Immature natural killer cell (primary cell): ENCODE results near the gene SORT1. TPM values are rescaled to one million over a fixed set of nuclear protein-coding genes. Genes with fewer than 3 reads are reported as not detected.
"Not testable (repeated sequence)": the region's sequence is repeated elsewhere in the genome, so short reads cannot be mapped to it uniquely, and the experiment has no call there.

Source experiments
- DNase-seq, 3 donors: peaks; one replicate each; pipeline ENCODE4 v3.0.0; 2022; ENCODE audit warnings: mixed read lengths in 1 of 3
- H3K27ac Mint-ChIP-seq, 6 donors: one replicate each; pipeline ENCODE4 v1.8.0; 2020; ENCODE audit warnings: mixed read lengths in 6 of 6, mild to moderate bottlenecking in 5 of 6, inconsistent platforms in 4 of 6, moderate library complexity in 3 of 6
- H3K27me3 Mint-ChIP-seq, 3 donors: one replicate each; pipeline ENCODE4 v1.8.0; 2020 to 2021; ENCODE audit warnings: low read depth in 3 of 3, mild to moderate bottlenecking in 3 of 3, mixed read lengths in 3 of 3, moderate library complexity in 3 of 3, inconsistent platforms in 1 of 3
- H3K36me3 Mint-ChIP-seq, 3 donors: one replicate each; pipeline ENCODE4 v1.8.0; 2020; ENCODE audit warnings: mixed read lengths in 3 of 3, inconsistent platforms in 2 of 3, mild to moderate bottlenecking in 2 of 3
- H3K4me1 Mint-ChIP-seq, 2 donors: one replicate each; pipeline ENCODE4 v1.8.0; 2020; ENCODE audit warnings: inconsistent platforms in 2 of 2, mild to moderate bottlenecking in 2 of 2, mixed read lengths in 2 of 2, moderate library complexity in 1 of 2
- H3K4me3 Mint-ChIP-seq, 5 donors: one replicate each; pipeline ENCODE4 v1.8.0; 2020; ENCODE audit warnings: mild to moderate bottlenecking in 5 of 5, mixed read lengths in 5 of 5, inconsistent platforms in 3 of 5, moderate library complexity in 3 of 5
- H3K9me3 Mint-ChIP-seq, 6 donors: one replicate each; pipeline ENCODE4 v1.8.0; 2020; ENCODE audit warnings: mild to moderate bottlenecking in 6 of 6, mixed read lengths in 6 of 6, inconsistent platforms in 4 of 6, moderate library complexity in 3 of 6
- polyA plus RNA-seq, 3 donors: library from polyadenylated mRNA; unstranded; fragments of 300-500 nt; fragmentation: Illumina TruSeq; gene quantifications; one replicate each; pipeline ENCODE4 v1.2.3, GENCODE V29; 2021

SORT1 gene
- polyA plus RNA-seq, 3 donors from 2014 or later, result 0.54 to 1.6 TPM; not detected in 1

DNA sequence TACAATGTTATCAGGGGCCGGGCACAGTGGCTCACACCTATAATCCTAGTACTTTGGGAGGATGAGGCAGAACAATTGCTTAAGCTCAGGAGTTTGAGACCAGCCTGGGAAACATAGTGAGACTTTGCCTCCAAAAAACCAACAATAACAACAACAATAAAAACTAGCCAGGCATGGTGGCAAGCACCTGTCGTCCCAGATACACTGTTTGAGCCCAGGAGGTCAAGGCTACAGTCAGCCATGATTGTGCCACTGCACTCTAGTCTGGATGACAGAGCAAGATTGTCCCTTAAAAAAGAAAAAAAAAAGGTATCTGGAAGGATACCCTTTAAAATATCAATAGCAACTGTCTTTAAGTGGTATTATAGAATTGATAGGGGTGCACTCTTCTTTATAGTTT lies 16.1 kb downstream of the SORT1 start:
- H3K27ac Mint-ChIP-seq, result no peak overlapping the region
- no peak for DNase-seq
- H3K27me3 Mint-ChIP-seq, result peaks cover 0 to 2% (median 0%) of the 10 kb centered on the region in 3 donors
- no peaks in the 10 kb centered on the region for H3K9me3 Mint-ChIP-seq
- no peak overlapping the region for H3K4me3 Mint-ChIP-seq
- H3K36me3 Mint-ChIP-seq, result no peaks in the 10 kb centered on the region
- H3K4me1 Mint-ChIP-seq, result no peaks in the 10 kb centered on the region

DNA sequence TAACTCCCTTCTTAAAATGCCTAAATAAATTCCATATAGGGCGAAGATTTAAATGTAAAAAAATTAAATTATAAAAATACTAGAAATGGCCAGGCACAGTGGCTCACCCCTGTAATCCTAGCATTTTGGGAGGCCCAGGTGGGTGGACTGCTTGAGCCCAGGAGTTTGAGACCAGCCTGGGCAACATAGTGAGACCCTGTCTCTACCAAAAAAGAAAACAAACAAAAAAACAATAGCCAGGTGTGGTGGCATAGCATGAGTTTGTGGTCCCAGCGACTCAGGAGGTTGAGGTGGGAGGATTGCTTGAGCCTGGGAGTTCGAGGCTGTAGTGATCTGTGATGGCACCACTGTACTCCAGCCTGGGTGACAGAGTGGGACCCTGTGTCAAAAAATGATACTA lies 17.8 kb downstream of the SORT1 start:
- no peak for DNase-seq
- Mint-ChIP-seq H3K27ac (no peak overlapping the region), H3K4me1 (no peaks in the 10 kb centered on the region), H3K36me3 (no peaks in the 10 kb centered on the region), H3K4me3 (no peak overlapping the region), H3K9me3 (no peaks in the 10 kb centered on the region), H3K27me3 (peaks cover 0 to 3% (median 0%) of the 10 kb centered on the region in 3 donors)

DNA sequence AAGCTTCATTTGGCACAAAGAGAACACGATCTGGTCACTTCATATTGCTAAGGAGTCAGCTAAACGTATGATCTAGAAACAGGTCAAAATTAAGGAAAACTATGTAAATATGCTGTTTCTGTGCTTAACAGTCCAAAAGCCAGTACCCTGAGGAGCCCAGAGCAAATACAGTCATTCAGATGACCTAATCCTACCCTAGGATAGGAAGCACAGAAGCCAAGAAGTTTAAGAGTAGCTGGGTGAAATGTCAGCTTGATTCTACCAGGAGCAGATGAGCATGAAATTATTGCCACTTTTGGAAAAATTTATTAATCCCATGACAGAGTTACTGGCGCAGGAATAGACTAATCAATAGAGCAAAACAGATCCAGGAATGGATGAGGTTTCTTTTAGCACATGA lies 18.3 kb downstream of the SORT1 start:
- Mint-ChIP-seq H3K27ac (no peak overlapping the region), H3K27me3 (peaks cover 0 to 3% (median 0%) of the 10 kb centered on the region in 3 donors), H3K36me3 (no peaks in the 10 kb centered on the region), H3K9me3 (no peaks in the 10 kb centered on the region), H3K4me3 (no peak overlapping the region), H3K4me1 (no peaks in the 10 kb centered on the region)
- no peak for DNase-seq

DNA sequence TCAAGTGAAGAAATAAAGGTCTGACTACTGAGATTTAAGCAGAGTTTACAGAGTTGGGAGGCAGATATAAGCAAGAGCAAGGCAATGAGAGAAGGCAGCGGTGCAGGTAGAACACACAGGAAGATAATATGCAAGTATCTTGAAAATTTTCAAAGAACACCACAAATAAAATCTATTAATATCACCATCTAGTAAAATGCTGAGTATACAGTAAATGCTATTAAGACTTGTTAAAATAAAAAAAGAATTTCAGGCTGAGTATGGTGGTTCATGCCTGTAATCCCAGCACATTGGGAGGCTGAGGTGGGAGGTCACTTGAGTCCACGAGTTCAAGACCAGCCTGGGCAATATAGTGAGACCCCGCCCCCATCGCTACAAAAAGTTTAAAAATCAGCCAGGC lies 20.0 kb downstream of the SORT1 start:
- DNase-seq, result no peak
- H3K27ac Mint-ChIP-seq, result no peak overlapping the region
- peaks cover 0 to 7% (median 2%) of the 10 kb centered on the region in 3 donors for H3K27me3 Mint-ChIP-seq
- no peak overlapping the region for H3K4me3 Mint-ChIP-seq
- H3K9me3 Mint-ChIP-seq, result no peaks in the 10 kb centered on the region
- H3K36me3 Mint-ChIP-seq, result no peaks in the 10 kb centered on the region
- no peaks in the 10 kb centered on the region for H3K4me1 Mint-ChIP-seq

DNA sequence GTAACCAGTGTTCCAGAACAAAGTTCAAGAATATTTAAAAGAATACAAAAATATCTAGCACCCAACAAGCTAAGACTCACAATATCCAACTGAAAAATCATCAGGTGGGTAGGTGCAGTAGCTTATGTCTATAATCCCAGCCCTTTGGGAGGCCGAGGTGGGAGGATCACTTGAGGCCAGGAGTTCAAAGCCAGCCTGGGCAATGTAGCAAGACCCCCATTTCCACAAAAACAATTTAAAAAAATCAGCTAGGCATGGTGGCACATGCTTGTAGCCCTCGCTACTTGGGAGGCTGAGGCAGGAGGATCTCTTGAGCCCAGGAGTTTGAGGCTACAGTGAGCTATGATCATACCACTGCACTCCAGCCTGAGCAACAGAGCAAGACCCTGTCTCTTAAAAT lies 24.0 kb downstream of the SORT1 start:
- H3K9me3 Mint-ChIP-seq, H3K4me3 Mint-ChIP-seq: not testable (repeated sequence)
- H3K4me1 Mint-ChIP-seq, result peaks cover 7 to 11% of the 10 kb centered on the region in 2 donors

DNA sequence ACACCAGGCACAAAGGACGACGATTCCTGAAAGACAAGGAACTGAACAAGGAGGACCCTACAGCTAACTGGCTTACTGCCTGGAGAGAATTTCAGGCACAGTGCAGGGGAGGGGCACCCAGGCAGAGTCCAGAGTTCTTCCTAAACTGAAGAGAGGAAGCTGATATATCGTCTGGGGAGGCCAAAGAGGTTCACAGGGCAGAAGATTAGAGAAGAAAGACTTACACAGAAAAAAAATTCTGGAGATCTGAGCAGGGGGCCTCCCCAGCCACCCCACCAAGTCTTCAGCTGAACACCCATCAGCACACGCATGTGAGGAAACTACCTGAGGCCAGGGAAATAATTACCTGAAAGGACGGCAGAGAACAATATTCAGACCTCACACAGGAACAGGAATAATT lies 24.6 kb downstream of the SORT1 start:
- no peaks in the 10 kb centered on the region for H3K36me3 Mint-ChIP-seq
- no peak overlapping the region for H3K4me3 Mint-ChIP-seq
- H3K27me3 Mint-ChIP-seq, result peaks cover 0 to 8% (median 2%) of the 10 kb centered on the region in 3 donors
- DNase-seq, result no peak
- no peak overlapping the region for H3K27ac Mint-ChIP-seq
- no peaks in the 10 kb centered on the region for H3K9me3 Mint-ChIP-seq
- peaks cover 7 to 11% of the 10 kb centered on the region in 2 donors for H3K4me1 Mint-ChIP-seq

More for the DNA sequence above, 24.0 kb downstream of the SORT1 start:
- H3K36me3 Mint-ChIP-seq, H3K27me3 Mint-ChIP-seq, H3K27ac Mint-ChIP-seq, DNase-seq: not testable (repeated sequence)

DNA sequence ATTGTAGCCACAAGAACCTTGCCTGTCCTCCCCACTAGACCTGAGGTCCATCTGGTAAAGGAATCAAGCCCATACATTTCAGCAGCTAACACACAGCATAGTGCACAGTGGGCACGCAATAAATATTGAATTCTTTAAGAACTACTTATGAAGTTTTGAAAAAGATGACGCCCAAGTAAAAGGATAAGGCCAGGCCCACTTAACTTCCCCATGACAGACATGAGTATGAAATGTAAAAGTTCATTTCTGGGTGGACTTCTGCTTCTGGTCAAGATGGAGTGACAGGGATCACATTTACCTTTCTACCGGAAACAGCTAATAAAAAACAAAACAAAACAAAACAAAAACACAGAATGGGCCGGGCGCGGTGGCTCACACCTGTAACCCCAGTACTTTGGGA lies 25.4 kb downstream of the SORT1 start:
- peaks cover 7 to 11% of the 10 kb centered on the region in 2 donors for H3K4me1 Mint-ChIP-seq
- H3K36me3 Mint-ChIP-seq, result no peaks in the 10 kb centered on the region
- H3K9me3 Mint-ChIP-seq, result no peaks in the 10 kb centered on the region
- H3K27me3 Mint-ChIP-seq, result peaks cover 0 to 8% (median 2%) of the 10 kb centered on the region in 3 donors
- no peak for DNase-seq
- no peak overlapping the region for H3K4me3 Mint-ChIP-seq
- H3K27ac Mint-ChIP-seq, result no peak overlapping the region

DNA sequence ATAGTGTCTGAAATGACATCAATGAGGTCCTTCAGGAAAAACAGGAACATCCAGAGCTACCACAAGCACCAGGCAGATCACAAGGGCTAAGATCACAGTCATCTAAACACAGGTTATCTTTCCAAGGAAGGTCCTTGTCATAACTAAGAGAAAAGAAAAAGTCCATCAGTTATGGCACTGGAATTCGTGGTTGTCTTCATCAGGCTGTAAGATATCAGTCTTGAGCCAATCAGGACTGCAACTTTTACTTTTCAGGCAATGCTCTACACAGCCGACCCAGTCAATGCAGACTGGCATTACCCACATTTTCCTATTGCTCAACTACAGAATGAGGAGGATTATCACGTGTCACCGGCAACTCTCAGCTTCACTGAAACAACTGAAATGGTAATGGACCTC lies 26.4 kb downstream of the SORT1 start:
- Mint-ChIP-seq H3K4me1 (peaks cover 7 to 11% of the 10 kb centered on the region in 2 donors), H3K27ac (no peak overlapping the region), H3K4me3 (no peak overlapping the region), H3K9me3 (no peaks in the 10 kb centered on the region), H3K27me3 (peaks cover 0 to 8% (median 2%) of the 10 kb centered on the region in 3 donors), H3K36me3 (no peaks in the 10 kb centered on the region)
- no peak for DNase-seq

DNA sequence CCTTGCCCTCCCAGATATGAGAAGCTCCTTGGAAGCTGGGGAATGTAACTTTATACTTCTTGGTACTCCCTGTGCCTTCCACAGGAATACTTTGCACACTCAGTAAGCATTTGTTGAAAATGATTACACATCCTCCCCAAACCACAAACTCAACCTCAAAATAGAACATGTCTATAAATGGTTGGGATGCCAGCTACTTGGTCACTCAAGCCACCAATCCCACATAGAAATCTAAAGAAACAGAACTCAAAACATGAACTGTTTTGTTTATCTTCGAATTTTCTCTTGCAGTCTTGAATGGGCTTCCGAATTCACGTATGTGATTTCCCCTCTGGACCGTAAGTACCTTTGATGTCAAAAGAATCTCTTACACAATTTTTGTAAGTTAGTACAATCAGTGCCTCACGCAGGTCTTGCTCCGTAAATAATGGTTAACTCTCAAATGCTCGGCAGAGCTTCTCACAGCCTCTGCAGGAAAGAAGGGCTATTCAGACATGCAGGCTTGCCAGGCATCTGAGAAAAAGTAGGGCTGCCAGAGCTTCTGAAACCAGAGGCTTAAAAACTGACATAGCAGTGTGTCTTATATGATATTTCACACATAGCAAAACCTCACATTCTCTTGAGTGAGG lies 26.9 kb downstream of the SORT1 start:
- Mint-ChIP-seq H3K4me1 (peaks cover 7 to 11% of the 10 kb centered on the region in 2 donors), H3K9me3 (no peaks in the 10 kb centered on the region), H3K36me3 (no peaks in the 10 kb centered on the region), H3K27me3 (peaks cover 0 to 8% (median 2%) of the 10 kb centered on the region in 3 donors), H3K27ac (no peak overlapping the region), H3K4me3 (no peak overlapping the region)
- no peak for DNase-seq

DNA sequence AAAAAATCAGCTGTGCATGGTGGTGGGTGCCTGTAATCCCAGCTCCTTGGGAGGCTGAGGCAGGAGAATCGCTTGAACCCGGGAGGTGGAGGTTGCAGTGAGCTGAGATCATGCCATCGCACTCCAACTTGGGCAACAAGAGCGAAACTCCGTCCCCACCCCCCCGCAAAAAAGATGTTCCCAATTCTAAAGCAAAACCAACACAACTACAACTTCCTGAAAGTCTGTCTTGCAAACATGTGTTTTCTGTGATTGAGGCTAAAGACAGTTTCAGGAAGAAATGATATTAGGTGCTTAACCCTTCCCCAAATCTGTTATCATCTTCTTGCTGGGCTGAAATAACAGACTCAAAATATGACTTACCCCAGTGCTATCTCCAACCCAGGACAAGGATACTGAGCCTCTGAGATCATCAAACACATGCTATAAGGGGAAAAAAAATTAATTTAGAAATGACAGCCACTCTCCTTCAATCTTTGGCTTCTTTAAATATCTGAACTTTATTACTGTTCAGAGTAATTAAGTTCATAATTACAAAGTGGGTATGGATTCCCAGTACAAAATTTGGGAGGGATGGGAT lies 28.5 kb downstream of the SORT1 start:
- Mint-ChIP-seq H3K36me3 (no peaks in the 10 kb centered on the region), H3K4me3 (no peak overlapping the region), H3K27ac (no peak overlapping the region), H3K4me1 (peaks cover 7 to 11% of the 10 kb centered on the region in 2 donors), H3K27me3 (peaks cover 0 to 5% (median 2%) of the 10 kb centered on the region in 3 donors), H3K9me3 (no peaks in the 10 kb centered on the region)
- no peak for DNase-seq

DNA sequence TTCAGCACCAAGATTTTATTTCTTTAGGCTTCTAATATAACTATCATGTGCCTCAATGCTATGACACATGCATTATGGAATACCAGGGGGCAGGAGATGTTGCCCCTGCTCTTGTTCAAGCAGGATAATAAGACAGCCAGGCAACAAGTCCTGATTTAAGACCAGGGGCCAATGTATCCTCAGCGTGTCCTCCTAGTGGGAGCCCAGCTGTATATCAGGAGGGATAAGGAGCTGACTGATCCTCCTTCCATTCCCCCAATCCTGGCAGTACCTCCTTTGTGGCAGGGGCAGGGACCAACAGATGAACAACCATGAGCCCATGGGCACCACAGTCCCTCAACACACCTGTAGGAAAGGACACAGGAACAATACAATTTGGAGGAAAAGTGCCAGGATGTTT lies 29.3 kb downstream of the SORT1 start:
- Mint-ChIP-seq H3K4me1 (peaks cover 7 to 11% of the 10 kb centered on the region in 2 donors), H3K4me3 (no peak overlapping the region), H3K36me3 (no peaks in the 10 kb centered on the region), H3K27ac (no peak overlapping the region), H3K9me3 (no peaks in the 10 kb centered on the region), H3K27me3 (peaks cover 0 to 3% (median 0%) of the 10 kb centered on the region in 3 donors)
- DNase-seq, result no peak

DNA sequence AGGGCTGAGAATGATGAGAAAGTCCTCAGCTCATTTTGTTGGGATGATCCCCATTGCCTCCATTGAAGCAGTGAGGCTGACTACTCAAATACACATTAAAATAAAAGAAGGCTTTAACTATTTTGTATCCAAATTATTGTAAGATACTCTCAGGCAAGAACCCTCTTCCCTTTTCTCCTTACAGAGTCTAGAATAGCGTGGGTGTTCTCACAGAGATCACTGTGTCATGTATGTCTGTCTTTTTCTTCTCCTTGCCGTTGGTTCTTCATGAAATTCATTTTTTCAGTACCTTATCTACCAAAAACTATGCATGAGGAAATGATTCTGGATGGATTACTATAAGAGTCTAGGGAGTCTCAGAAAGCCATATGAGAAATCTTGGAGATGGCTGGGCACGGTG lies 30.1 kb downstream of the SORT1 start:
- Mint-ChIP-seq H3K9me3 (no peaks in the 10 kb centered on the region), H3K27ac (no peak overlapping the region), H3K4me1 (peaks cover 7 to 11% of the 10 kb centered on the region in 2 donors), H3K4me3 (no peak overlapping the region), H3K27me3 (peaks cover 0 to 2% (median 2%) of the 10 kb centered on the region in 3 donors), H3K36me3 (no peaks in the 10 kb centered on the region)
- DNase-seq, result no peak

DNA sequence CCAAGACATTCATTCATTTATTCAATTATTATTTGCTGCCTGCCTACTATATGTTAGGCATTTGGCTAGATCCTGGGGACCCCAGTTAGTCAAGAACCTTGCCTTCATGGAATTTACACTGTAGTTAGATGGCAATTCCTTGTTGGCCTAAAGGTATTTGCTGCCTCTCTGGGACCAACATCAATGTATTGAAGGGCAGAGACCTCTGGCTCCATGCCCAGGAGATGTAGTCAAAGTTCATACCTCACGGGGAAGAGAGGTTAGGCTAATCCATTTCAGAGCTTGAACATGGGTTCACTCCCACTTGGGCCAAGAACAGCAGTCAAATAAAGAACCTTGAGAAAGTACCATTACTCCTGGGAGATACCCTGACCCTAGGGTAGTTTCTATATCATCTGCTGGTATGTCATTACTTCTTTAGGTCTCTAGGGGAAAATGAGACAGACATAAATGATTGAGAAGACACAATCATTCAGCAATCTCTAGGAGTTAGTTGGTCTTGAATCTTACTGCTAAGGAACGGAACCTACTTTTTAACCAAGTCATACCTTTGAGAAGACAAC lies 32.0 kb downstream of the SORT1 start:
- DNase-seq, result no peak
- no peaks in the 10 kb centered on the region for H3K36me3 Mint-ChIP-seq
- H3K4me3 Mint-ChIP-seq, result no peak overlapping the region
- no peaks in the 10 kb centered on the region for H3K9me3 Mint-ChIP-seq
- peaks cover 0 to 4% (median 2%) of the 10 kb centered on the region in 3 donors for H3K27me3 Mint-ChIP-seq
- H3K27ac Mint-ChIP-seq, result no peak overlapping the region
- peaks cover 2 to 5% of the 10 kb centered on the region in 2 donors for H3K4me1 Mint-ChIP-seq

DNA sequence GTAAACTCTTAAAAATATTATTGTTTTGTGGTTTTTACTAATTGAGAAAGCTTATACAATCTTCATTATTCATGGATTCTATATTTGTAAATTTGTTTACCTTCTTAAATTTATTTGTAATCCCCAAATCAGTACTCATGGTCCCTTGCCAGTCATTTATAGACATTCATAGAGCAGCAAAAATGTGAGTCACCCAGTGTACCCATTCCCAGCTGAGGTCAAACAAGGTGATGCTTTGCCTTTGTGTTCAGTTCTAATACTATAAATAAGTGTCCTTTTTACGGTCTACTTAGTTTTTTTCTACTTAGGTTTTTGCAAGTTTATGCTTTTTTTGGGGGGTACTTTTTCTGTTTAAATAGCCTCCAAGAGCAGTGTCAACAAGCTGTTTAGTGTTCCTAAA lies 36.1 kb downstream of the SORT1 start:
- H3K4me1 Mint-ChIP-seq, result no peaks in the 10 kb centered on the region
- peaks cover 0 to 6% (median 2%) of the 10 kb centered on the region in 3 donors for H3K27me3 Mint-ChIP-seq
- no peaks in the 10 kb centered on the region for H3K36me3 Mint-ChIP-seq
- DNase-seq, result no peak
- H3K4me3 Mint-ChIP-seq, result no peak overlapping the region
- H3K9me3 Mint-ChIP-seq, result no peaks in the 10 kb centered on the region
- no peak overlapping the region for H3K27ac Mint-ChIP-seq
